Measurements from ENCODE around the gene TEX14. TPM values are rescaled to one million over a fixed set of nuclear protein-coding genes. Genes with fewer than 3 reads are reported as not detected.
A peak's percentile ranks its signal among the peaks of the same experiment; 100 is the strongest.

TEX14 gene
- total RNA-seq, 1 donor from 2014 or later, result 0.34 TPM

DNA sequence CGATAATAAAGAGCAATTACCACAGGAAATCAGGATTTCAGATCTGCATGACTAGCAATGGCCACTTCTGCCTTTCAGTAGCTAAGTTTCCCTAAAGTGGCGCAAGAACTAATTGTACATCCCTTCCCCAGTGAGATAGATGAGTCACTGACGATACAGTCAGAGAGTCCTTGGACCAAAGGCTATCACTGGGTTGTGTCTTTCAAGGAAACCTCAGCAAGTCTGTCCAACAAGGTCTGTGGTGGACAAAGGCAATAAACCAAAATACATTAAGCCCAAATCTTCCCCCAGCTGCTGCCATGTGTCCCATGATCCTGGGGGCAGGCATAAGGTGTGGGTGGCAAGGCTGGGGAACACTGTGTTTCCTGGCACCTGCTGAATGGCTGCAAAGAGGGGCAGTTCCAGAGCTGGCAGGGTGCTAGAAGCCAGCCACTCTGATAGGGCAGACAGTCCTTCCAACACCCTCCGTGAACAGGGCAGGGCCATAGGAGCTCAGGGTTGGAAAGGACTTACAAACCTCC is 156.9 kb downstream of the TEX14 start:
- Mint-ChIP-seq H3K4me1 (peaks cover 5% of the 10 kb centered on the region), H3K27ac (no peak overlapping the region), H3K4me3 (no peak overlapping the region), H3K9me3 (no peaks in the 10 kb centered on the region), H3K36me3 (no peaks in the 10 kb centered on the region), H3K27me3 (ENCODE audit: low read depth) (peaks cover 75% of the 10 kb centered on the region)
- DNase-seq (ENCODE audit: low spot score in 2 of 2, unreplicated experiment in 2 of 2), result no peak
- TF ChIP-seq, protein P1, sequence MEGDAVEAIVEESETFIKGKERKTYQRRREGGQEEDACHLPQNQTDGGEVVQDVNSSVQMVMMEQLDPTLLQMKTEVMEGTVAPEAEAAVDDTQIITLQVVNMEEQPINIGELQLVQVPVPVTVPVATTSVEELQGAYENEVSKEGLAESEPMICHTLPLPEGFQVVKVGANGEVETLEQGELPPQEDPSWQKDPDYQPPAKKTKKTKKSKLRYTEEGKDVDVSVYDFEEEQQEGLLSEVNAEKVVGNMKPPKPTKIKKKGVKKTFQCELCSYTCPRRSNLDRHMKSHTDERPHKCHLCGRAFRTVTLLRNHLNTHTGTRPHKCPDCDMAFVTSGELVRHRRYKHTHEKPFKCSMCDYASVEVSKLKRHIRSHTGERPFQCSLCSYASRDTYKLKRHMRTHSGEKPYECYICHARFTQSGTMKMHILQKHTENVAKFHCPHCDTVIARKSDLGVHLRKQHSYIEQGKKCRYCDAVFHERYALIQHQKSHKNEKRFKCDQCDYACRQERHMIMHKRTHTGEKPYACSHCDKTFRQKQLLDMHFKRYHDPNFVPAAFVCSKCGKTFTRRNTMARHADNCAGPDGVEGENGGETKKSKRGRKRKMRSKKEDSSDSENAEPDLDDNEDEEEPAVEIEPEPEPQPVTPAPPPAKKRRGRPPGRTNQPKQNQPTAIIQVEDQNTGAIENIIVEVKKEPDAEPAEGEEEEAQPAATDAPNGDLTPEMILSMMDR (IDR thresholded peaks at IDR 0.05; ENCODE audit: unreplicated experiment), result no peak

DNA sequence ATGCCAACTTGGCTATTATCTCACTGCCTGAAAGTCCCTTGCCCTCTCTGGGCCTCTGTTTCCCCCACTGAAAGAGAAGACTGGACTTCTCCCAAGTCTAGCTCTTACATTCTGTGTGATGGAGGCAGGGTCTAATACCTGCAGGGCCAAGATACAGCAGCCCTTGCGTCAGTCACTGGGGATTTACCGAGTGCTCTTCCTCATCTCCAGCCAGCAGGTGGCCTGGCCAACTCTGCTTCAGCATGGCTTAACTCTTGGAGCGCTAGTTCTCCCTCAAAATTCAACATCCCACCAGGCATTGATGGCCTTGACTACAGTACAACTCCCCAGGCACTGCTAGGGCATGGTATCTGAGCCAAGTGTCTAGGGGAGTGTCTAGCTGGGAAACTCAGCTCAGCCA is 157.5 kb downstream of the TEX14 start:
- no peaks in the 10 kb centered on the region for H3K36me3 Mint-ChIP-seq
- TF ChIP-seq, protein P1 (IDR thresholded peaks at IDR 0.05; ENCODE audit: unreplicated experiment), result no peak
- peaks cover 5% of the 10 kb centered on the region for H3K4me1 Mint-ChIP-seq
- H3K27me3 Mint-ChIP-seq (ENCODE audit: low read depth), result peaks cover 79% of the 10 kb centered on the region
- no peak for DNase-seq (ENCODE audit: low spot score in 2 of 2, unreplicated experiment in 2 of 2)
- H3K4me3 Mint-ChIP-seq, result no peak overlapping the region
- H3K9me3 Mint-ChIP-seq, result no peaks in the 10 kb centered on the region
- no peak overlapping the region for H3K27ac Mint-ChIP-seq

DNA sequence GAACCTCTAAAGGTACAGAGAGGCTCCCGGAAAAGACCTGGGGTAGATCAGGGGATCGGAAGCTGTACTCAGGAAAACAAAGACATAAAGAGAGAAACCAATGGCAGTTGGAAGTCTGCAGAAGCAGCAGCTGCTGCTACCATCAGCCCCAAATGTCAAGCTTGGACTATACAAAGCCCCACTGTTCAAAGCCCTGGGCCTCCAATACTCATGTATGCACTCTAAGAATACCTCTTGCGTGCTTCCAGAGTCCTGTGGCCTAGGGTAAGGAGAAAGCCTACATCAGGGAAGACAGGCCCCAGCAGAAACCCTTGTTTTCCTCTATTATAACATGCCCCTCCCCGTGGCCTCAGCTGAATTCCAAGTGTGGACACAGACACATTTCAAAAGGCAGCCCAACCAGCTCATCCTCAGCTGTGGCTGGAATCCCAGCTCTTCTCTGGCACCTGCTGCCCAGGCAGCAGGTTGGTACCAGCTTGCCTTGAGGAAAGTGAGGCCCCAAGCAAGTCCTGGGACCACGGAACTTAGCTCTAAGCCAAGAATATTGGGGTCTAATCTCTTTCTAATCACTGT is 158.1 kb downstream of the TEX14 start:
- H3K27me3 Mint-ChIP-seq (ENCODE audit: low read depth), result peaks cover 76% of the 10 kb centered on the region
- peak overlapping the region; percentile 18 for H3K4me3 Mint-ChIP-seq
- no peaks in the 10 kb centered on the region for H3K9me3 Mint-ChIP-seq

DNA sequence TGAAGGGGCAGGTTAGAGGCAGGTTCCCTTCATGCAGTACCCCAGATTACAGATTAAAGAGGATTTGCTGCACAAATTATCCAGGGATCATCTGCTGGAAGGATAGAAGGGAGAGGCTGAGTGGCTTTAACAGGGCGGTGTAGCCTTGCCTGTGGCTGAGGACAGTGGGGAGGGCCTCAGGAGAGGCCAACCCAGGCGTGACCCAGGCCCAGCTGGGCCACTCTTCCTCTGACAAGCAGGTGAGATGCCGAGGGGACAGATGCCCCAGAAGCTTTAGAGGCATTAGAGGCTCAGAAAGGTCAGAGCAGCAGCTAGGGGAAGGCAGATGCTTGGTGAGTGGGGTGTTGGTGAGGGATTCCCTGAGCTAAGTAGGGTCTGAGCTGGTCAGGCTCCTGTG is 159.3 kb downstream of the TEX14 start:
- DNase-seq (ENCODE audit: low spot score in 2 of 2, unreplicated experiment in 2 of 2), result no peak
- Mint-ChIP-seq H3K27me3 (ENCODE audit: low read depth) (peaks cover 71% of the 10 kb centered on the region), H3K36me3 (no peaks in the 10 kb centered on the region), H3K27ac (no peak overlapping the region), H3K4me3 (peak overlapping the region; percentile 67), H3K9me3 (no peaks in the 10 kb centered on the region), H3K4me1 (peaks cover 5% of the 10 kb centered on the region)
- TF ChIP-seq, protein P1 (IDR thresholded peaks at IDR 0.05; ENCODE audit: unreplicated experiment), result no peak

More for the DNA sequence above, 158.1 kb downstream of the TEX14 start:
- no peak for DNase-seq (ENCODE audit: low spot score in 2 of 2, unreplicated experiment in 2 of 2)
- Mint-ChIP-seq H3K27ac (no peak overlapping the region), H3K4me1 (peaks cover 5% of the 10 kb centered on the region), H3K36me3 (no peaks in the 10 kb centered on the region)
- TF ChIP-seq, protein P1 (IDR thresholded peaks at IDR 0.05; ENCODE audit: unreplicated experiment), result no peak

DNA sequence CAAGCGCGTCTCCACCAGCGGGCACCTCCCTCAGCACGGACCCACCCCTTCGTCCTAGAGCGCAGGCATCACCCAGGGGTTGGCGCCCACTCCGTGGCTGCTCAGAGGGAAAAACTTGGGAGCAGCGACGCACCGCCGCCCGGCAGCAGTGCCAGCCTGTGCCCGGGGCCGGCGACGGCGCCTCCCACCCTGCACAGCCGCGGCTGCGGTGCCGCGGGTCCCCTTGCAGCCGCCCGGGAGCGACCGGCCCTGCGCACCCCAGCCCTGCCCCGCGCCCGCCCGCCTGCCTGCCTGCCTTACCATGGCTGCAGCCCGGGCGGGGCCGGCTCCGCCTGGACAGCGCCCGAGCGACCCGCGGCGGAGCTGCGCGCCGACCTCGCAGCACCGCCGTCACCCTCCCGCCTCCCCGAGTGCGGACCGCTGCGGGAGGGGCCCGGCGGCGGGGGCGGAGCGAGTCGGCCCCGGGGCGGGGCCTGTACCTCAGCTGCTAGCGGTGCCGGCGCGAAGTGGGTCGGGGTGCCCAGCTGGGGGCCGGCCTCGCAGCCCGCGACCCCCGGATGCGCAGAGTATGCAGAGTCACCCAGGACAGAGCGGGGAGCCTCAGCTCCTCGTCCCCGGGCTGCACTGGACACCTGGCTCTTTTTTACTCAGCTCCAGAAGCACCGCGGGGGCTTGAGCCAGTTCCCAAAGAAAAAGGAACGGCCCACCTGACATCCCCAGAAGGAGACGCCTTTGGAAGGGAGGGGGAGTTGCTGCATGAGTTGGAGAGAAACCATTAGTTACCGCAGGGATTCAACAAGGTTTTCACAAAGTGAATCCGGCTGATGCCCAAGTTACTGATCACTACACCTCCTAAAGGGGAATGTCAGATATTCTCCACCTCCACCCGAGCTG is 159.9 kb downstream of the TEX14 start:
- Mint-ChIP-seq H3K27ac (no peak overlapping the region), H3K4me1 (peaks cover 7% of the 10 kb centered on the region), H3K4me3 (peak overlapping the region; percentile 67), H3K36me3 (no peaks in the 10 kb centered on the region), H3K27me3 (ENCODE audit: low read depth) (peaks cover 72% of the 10 kb centered on the region), H3K9me3 (no peaks in the 10 kb centered on the region)
- peak; percentile 37 to 61 for DNase-seq (ENCODE audit: low spot score in 2 of 2, unreplicated experiment in 2 of 2)
- TF ChIP-seq, protein P1 (IDR thresholded peaks at IDR 0.05; ENCODE audit: unreplicated experiment), result no peak
